Kidney tubule cell (primary cell): Measurements from ENCODE around the gene MYO1F.
"Not testable (repeated sequence)": the region's sequence is repeated elsewhere in the genome, so short reads cannot be mapped to it uniquely, and the experiment has no call there.

Experiments used
- DNase-seq: peaks from one replicate; pipeline ENCODE4 v3.0.0-alpha.2; 2018; ENCODE audit warnings: low spot score

Gene MYO1F

DNA sequence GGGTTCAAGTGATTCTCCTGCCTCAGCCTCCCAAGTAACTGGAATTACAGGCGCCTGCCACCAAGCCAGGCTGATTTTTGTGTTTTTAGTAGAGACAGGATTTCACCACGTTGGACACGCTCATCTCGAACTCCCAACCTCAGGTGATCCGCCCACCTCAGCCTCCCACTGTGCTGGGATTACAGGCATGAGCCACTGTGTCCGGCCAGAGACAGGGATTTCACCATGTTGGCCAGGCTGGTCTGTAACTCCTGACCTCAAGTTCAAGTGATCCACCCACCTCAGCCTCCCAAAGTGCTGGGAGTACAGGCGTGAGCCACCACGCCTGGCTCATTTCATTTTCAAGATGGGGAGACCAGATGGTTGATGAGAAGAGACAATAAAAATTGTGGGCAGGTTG, 12.4 kb downstream of the MYO1F start:
- DNase-seq = not testable (repeated sequence)

DNA sequence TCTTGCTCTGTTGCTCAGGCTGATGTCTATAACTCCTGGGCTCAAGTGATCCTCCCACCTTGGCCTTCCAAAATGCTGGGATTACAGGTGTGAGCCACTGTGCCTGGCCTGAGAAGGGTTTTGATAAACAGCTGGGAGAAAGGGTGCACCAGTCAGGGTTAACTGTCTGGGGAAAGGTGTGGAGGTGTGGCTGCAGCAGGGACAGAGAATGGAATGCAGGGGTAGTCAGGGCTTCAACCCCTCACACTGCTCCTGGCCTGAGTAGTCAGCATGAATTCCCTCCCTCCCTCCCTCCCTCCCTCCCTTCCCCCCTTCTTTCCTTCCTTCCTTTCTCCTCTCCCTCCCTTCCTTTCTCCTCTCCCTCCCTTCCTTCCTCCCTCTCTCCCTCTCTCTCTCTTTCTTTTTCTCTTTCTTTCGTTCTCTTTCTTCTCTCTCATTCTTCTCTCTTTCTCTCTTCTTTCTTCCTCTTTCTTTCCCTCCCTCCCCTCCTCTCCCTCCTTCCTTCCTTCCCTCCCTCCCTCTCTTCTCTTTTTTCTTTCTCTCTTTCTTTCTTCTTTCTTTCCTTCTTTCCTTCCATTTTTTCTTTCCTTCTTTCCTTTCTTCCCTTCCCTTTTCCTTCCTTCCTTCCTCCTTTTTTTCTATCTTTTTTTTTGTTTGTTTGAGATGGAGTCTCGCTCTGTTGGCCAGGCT, 16.0 kb downstream of the MYO1F start:
- peak; percentile 11 for DNase-seq

DNA sequence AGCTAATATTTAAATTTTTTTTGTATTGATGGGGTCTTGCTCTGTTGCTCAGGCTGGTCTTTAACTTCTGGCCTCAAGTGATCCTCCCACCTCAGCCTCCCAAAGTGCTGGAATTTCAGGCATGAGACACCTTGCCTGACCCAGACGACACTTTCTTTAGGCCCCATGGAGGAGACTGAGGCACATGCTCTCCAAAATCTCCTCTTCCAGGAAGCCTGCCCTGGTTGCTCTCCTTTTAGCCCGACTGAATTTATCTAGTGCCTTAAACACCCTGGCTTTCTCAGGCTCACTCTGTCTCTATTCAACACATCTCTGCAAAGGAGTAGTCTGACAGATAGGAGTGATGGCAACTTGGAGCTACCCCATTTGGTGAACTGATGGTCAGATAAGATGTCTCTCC, 18.9 kb downstream of the MYO1F start:
- no peak for DNase-seq

GRCh38 chr19:8557642-8558238, 19.5 kb downstream of the MYO1F start:
- DNase-seq = no peak

DNA sequence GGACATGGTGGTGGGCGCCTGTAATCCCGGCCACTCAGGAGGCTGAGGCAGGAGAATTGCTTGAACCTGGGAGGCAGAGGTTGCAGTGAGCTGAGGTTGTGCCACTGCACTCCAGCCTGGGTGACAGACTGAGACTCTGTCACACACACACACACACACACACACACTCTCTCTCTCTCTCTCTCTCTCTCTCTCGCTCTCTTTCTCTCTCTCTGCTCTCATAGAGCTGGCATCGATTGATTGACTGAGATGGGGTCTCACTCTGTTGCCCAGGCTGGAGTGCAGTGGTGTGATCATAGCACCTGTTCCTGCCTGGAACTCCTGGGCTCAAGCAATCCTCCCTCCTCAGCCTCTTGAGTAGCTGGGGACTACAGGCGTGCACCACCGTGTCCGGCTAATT, 23.5 kb downstream of the MYO1F start:
- DNase-seq = not testable (repeated sequence)

- DNase-seq = peak; percentile 27
Measured at GRCh38 chr19:8552810-8553209, 24.4 kb downstream of the MYO1F start.

DNA sequence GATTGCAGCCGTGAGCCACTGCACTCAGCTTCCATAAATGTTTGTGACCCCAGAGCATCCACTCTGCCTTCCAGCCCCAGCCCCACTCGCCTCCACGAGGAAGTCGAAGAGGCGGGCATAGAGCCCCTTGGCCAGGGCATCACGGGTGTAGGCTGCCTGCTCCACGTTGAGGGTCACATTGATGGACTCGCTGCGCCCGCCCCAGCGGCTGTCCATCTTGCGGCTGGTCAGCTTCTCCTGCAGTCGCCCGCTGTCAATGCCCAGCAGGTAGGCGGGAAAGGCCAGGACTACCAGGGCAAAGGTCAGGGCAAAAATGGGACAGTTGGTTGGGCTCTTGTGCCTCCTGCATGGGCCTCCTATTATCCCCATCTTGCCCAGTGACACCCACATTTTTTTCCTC, 27.2 kb downstream of the MYO1F start:
- DNase-seq = no peak

GRCh38 chr19:8545743-8546142, 31.5 kb downstream of the MYO1F start:
- no peak for DNase-seq

DNA sequence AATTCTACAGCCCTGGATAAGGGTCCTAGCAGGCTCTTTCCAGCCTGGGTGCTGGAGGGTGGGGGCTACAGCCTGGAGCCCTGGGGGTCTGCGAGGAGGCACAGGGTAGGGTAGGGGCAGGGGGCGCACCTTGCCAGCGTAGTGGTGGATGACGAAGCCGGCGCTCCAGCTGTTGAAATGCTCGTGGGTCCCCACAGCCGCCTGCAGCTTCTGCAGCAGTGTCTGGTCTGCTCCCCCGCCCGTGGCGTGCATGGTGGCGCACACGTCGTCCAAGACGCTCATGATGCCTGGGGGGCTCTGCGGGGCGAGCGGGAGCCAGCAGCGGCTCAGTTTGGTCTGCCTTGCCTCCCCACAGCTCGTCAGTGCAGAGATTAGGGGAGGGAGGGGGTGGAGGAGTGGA, 33.1 kb downstream of the MYO1F start:
- no peak for DNase-seq

GRCh38 chr19:8539621-8540149, 37.6 kb downstream of the MYO1F start:
- no peak for DNase-seq

GRCh38 chr19:8537099-8537498, 40.1 kb downstream of the MYO1F start:
- no peak for DNase-seq

DNA sequence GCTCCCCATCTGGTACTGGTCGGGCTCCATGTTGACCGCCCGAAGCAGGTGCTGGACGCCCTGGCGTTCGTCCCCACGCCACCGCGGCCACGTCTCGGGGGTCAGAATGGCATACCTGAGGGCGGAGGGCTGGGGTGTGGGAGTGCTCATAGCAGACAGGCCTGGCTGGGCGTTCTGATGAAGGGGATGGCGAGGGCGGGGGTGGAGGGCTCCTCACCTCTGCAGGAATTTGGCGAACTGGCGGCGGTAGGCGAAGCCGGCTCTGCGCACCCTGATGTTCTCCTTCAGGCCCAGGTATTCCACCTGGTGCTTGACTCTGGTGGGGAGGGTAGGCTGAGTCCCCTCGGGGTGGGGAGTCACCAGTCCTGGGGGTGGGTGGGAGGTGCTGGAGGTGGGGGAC, 41.0 kb downstream of the MYO1F start:
- no peak for DNase-seq

DNA sequence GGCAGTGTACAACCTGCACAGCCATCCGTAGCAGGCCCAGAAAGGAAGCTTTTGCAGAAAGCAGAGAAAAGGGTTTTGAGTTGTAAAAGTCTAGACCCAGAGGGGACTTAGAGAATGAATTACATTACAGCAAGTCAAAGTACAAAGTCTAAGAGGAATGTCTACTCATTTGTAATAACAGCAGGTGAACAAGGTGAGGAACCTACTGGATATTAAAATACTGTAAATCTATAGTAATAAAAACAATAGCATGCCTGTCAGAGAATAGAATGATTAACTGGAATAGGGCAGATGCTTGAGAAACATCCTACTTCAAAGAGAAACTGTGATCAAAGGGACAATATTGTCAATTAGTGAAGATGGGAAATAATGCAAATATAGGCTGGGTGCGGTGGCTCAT, 45.0 kb downstream of the MYO1F start:
- DNase-seq = no peak

DNA sequence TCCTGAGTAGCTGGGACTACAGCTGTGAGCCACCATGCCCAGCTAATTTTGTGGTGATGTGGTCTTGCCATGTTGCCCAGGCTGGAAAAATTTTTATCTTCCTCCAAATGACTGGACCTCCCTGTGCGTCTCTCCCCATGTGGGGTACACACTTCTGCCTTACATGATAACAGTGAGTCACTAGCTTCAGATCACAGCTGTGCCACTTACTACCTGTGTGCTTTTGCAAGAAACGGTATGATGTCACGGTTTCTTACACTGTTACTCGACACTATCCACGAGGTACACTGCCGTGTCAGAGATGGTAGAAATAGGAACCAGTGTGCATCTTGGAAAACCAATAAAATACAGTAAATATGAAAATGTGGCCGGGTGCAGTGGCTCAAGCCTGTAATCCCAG, 45.8 kb downstream of the MYO1F start:
- DNase-seq = no peak

DNA sequence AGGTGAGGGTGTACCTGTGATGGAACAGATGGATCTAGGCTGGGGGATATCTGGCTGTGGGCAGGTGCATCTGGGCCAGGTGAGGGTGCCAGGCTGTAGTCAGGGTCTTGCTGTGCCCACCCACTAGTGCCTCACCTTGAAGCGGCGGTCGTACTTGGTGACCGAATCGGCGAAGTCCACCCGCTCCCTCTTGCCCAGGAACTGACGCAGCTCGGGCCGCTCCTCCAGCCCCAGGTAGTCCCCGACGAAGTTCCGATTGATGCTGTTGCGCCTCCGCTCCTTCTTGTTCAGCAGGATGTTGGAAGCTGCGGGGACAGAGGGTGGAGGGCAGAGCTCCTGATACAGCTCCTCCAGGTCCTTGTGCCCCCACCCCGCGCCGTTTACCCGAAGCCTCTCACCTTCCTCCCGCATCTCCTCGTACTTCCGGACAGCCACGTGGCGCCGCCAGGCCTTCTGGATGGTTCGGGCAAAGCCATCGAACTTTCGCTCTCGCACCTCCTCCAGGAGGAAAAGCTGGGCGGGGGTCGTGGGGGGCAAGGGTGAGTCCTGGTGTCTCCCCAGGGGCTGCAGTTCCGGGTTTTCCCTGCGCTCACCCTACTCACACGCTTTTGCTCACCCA, 47.1 kb downstream of the MYO1F start:
- DNase-seq = no peak

DNA sequence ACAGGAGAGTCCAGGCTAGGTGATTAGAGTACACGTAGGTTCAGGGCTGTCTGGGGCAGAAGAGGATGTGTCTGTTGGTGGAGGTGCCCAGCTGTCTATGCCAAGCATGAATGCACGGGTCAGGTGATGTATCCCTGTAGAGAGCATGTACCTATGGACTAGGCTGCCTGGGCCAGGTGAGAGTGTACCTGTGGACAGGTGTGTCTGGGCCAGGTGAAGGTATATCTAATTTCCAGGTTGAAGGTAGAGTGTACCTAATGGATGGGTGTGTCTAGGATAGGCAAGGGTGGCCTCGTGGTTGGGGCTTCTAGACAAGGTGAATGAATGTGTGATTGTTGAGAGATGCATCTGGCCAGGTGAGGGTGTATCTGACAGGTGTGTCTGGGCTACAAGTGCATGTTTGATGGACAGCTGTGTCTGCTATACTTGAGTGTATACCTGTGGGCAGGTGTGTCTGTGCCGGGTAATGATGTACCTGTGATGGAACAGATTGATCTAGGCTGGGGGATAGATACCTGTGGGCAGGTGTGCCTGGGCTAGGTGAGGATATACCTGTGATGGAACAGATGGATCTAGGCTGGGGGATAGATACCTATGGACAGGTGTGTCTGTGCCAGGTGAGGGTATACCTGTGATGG, 47.8 kb downstream of the MYO1F start:
- DNase-seq = no peak

DNA sequence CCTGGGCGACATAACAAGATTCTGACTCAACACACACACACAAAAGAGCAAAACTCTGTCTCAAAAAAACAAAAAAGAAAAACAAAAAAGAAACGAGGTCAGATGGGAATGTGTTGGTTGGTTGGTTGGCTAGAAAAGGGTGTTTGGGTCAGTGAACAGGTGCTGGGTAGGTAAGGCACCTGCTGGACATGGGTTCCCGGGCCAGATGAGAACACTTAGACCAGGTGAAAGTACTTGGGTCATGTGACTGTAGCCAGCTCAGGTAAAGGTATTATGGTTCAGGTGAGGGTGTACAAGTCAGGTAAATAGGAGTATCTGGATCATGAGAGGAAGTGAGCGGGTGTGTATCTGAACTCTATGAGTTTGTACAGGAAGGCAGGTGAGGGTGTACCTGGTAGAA, 48.7 kb downstream of the MYO1F start:
- DNase-seq = no peak

DNA sequence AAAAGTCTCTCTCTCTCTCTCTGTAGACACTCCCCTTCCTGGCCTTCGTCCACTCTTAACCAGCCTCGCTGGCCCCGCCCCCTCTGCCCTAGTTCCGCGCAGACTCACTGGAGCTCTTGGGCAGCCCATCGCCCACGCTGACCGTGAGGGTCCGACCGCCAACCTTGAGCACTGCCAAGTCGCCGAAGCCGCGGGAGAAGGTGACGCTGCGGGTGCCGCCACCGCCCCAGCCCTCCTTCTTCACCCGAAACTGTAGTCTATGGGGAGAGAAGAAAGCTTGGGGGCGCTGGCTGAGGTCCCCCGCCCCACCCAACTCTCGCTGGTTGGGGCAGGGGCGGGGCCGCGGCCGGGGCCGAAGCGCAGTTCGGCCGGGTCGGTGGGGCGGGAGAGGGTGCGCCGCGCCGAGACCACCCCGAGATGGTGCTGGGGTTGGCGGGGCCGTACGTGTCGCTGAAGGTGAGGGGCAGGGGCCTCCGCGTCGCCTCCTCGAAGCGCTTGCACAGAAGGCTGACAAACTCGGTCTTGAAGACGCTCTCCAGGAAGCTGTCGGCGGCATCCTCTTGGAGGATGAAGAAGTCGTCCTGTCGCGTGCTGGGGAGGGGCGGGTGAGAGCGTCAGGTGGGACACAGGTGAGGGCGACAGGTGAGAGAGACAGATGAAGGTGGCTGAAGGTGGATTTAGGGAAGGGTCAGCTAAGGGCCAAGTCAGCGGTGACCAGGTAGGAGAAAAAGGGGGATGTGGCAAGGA, 50.7 kb downstream of the MYO1F start:
- DNase-seq = peak; percentile 88

DNA sequence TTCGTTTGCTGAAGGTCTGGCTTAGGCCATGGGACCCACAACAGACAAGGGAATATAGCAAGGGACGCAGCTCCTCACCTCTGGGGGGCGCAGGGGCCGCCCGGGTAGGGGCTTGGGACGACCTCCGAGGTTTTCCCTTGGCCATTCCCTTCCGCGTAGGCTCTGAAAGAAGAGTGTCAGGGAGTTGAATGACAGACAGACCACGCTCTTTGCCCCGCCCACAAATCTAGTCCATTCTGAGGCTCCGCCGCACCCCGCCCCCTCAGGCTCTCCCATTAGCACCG, 51.9 kb downstream of the MYO1F start:
- no peak for DNase-seq

GRCh38 chr19:8519388-8519787, 57.9 kb downstream of the MYO1F start:
- DNase-seq = no peak

GRCh38 chr19:8518536-8518935, 58.7 kb downstream of the MYO1F start:
- no peak for DNase-seq
